GDM1 (cell line): ENCODE data around the gene ARHGEF26.

Experiments
- DNase-seq: peaks from one replicate; lab custom pipeline; 2025; lab: John Stamatoyannopoulos, UW

The ARHGEF26 gene

DNA sequence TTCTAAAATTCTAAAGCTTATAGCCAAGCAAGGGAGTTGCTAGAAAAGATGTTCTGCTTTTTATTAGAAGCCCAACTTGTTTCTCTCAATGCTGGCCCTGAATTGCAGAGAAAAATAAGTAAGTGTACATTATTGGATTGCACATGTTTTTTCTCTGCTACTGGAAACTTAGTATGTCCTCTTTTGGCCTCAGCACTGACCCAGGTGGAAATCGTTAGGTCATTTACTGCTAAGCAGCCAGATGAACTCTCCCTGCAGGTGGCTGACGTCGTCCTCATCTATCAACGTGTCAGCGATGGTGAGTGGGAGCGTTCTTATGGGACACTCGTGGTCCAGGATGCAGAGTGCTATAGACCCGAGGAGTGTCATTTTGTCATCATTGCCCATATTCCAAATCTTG, 133.3 kb downstream of the ARHGEF26 start:
- DNase-seq: no peak

DNA sequence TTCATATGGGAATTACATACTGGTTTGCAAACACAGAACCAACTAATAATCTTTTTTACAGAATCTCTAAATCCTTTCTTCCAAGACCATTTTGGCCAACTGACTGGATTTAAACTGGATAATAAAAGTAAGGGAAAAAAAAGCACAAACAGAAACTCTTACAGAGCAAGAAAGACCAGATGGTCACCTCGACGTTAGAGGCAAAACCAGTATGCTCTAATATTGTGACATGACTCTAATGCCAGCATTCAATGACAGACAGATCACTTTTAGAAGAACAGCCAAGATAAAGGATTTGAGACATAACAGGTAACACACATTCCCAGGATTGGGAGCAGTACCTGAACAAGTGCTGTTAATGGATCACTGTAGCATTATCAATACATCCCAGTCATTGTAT, 152.2 kb downstream of the ARHGEF26 start:
- DNase-seq: no peak

DNA sequence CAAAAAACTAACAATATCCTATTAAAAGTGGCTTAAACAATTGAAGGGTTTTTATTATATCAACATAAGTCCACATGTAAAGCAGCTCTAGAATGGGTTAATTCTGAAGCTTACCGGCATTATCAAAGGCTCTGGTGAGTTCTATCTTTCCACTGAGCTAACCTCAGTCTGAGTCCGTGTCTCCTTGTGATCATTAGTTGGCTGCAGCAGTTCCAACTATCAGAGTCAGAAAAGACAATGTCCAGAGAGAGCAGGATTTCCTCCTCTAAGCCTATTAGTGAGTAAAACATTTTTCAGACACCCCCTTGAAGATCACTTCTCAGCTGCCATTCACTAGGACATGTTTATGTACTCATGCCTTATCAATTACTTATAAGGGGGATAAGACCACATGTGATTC, 153.2 kb downstream of the ARHGEF26 start:
- DNase-seq: no peak

DNA sequence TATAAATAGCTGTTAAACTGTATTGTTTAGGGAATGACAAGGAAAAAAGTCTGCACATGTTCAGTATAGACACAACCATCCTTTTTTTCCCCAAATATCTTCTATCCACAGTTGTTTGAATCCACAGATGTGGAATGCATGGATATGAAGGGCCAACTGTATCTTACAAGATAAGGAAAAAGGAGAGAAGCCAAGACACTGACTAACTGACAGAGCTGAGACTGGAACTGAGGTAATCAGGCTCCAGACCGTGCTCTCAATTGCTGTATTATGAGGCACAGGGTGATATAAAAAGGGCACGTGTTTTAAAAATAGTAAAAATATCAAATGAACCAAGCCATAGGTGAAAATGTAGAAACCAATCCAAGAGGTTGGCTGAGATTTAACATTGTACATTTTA, 154.1 kb downstream of the ARHGEF26 start:
- DNase-seq: no peak

DNA sequence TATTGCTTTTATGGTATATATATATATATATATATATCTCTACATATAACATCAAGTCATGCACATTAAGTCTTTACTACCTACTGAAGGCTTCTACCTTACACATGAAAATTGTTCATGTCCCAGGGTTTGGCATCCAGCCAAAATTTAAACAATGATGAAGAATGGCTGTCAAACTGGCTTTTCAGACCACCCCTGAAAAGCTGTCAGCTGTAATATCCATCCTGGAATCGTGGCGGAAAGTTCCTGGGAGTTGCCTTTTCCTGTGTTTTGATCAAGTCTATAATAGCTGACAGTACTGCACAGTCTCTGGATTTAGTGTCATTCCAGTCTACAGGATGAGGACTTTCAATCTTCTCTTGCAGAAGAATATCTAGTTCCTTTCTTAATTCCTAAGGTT, 154.8 kb downstream of the ARHGEF26 start:
- no peak for DNase-seq

DNA sequence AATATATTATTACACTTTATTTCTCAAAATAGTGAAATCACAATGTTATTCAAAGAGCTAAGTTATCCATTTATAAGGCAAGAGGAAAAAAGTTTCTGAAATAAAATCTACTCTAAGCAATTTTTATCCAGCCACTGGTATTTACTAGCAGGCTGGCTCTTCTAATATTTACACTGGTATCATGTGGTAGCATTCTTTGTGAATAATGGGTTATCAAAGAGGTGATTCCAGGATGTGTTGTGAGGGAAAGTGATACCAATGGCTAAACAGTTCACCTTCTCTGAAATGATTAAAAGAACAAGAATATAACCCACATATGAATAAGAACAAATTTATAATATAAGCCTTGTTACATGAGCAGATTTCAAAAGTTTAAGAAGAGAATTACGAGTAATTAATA, 159.0 kb downstream of the ARHGEF26 start:
- DNase-seq: no peak

DNA sequence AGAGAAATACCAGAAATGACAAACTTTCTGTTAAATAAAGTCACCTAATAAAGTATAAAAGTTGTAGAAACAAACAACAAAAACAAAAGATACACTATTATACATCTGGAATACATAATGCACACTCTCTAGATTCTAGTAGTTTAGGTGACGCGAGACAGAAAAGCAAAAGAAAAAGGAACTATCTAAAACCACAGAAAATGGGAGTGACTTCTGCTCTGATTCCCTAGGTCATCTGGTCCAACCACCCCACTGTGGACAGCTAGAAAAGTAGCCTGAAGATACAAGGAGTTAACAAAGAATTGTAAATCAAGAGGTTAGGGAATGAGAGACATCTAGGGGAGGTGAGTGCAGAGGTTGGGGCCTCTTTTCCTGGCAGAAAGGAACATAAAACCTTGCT, 164.0 kb downstream of the ARHGEF26 start:
- DNase-seq: no peak

DNA sequence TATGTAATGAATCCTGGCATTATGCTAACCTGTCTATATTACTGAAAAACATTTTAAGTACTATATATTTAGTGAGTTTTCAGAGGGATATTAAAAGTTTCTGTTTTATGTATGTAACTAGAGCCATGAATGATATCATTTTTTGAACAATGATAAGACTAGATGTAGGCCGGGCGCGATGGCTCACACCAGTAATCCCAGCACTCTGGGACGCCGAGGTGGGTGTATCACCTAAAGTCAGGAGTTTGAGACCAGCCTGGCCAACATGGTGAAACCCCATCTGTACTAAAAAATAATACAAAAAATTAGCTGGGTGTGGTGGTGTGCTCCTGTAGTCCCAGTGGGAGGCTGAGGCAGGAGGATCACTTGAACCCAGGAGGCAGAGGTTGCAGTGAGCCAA, 169.0 kb downstream of the ARHGEF26 start:
- DNase-seq: no peak

DNA sequence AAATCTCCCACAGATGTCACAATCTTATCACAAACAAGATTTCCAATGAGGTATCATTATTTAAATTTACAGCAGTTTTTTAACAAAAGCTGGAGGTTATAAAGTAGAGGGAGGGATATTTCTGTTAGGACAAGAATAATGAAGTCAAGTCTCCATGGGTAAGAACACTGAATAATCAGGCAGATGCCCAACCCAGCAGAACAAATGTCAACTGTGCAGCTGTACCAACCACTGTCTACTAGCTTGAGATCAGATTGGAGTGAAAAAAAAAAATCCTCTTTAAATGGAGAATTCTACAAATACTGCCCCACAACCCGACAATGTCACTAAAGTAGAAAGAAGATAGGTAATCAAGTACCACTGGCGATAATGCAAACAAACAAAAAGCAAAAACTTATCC, 172.8 kb downstream of the ARHGEF26 start:
- no peak for DNase-seq

DNA sequence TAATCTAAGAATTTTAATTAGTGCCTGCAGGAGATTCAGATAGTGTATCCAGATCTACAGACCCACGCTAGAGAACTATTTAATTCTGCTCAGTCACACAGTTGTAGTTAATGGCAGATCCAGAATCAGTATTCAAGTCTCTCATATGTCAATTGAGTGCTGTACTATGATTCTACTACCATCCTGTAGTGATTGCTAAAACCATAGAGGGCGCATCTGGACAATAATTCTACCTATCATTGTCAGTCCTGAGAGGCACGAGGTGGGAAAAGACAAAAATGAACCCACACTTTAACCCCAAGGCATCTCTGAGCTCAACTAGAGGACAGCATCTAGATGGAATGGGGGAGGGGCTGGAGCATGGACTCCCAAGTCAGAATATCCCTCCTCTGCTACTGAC, 180.4 kb downstream of the ARHGEF26 start:
- no peak for DNase-seq

DNA sequence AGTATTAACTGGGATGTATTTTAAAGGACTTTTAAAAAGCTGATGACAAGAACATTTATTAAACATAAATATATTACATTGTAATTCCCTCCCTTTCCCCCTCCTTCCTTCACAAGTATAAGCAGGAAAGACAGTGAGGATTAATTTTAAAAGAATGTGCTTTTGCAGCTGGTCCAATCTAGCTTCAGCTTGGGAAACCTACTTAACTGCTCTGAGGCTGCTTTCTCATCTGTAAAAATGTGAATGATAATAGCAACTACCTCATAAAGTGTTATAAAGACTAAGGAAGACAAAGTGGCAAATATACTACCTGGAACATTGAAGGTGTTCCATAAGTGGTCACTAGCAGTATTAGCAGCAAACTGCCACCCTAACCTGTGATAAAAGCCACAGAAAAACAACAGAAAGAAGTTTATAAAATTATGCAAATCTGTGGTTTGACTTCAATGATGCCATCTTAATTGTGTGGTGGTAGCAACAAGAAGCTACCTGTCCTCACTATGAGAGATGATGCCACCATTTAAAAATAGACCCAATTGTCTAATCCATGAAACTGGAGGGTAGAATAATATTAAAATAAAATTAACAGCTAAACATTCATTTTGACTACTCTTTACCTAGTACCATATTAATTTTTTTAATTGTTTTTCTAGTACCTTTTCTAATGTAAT, 183.1 kb downstream of the ARHGEF26 start:
- no peak for DNase-seq

DNA sequence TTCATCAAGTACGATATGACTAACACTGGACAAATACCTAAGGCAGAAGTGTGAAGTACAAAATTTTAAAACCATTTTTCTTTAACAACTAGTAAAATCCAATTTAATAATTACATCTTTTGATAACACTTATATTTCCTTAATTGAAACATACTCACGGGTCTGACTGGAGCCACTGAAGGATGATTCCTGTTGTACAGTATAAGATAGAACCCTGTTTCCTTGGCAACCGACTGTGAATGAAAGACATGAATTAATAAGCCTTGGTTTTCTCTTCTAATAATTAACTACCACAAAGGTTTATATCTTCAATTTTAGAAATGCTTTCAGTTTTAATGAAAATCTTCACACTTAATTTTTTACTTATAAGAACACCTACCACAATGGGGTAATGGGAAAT, 183.7 kb downstream of the ARHGEF26 start:
- no peak for DNase-seq

DNA sequence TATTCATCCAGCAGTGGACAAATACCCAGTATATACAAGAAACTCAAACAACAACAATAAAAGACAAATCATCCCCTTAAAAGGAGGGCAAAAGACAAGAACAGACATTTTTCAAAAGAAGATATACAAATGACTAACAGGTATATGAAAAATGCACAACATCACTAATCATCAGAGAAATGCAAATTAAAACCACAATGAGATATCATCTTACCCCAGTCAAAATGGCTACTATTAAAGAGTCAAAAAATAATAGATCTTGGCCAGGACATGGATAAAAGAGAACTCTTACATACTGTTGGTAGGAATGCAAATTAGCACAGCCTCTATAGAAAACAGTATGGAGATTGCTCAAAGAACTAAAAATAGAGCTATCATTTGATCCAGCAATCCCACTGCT, 186.2 kb downstream of the ARHGEF26 start:
- no peak for DNase-seq
